Activated CD4-positive, alpha-beta T cell treated with anti-CD3 and anti-CD28 coated beads, Interleukin-2, amount 50 U/mL, for 1 hour (primary cell): ENCODE results near the gene GNAS.
"Not testable (repeated sequence)": the region's sequence is repeated elsewhere in the genome, so short reads cannot be mapped to it uniquely, and the experiment has no call there.

Source experiments
- DNase-seq: peaks from one replicate; pipeline ENCODE4 v3.0.0-alpha.2; 2020

The GNAS gene

DNA sequence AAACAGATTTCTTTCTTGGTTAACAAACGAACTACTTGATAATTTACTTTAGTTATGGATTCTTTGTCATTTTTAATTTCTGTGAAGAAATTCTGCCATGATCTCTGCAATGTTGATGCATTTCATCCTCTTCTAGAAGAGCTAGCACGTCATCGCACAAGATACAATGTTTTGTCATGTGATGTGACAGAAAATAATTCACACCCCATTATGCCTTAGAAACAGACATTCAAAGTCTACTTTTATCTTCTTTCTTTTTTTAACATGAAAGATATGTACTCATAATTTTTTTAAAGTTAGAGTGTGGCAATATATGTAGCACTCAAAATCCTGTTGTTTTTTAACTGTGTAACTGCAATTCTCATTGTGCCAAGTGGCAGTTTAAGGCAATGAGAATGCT, 89.0 kb downstream of the GNAS start:
- DNase-seq: no peak

DNA sequence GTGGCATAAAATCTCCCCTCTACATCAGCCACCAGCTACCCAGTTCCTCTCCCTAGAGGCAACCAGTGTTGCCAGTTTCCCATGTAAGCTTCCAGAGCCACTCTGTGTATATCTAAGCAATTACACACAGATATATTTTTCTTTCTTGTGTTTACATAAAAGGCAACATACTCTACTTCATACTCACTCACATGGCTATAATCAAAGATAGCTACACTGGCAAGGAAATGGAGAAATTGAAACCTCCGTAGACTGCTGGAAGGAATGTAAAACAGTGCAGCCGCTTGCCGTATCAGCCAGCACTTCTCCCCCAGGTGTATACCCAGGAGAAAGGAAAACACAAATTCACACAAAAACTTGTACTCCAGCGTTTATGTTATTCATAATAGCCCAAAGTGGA, 90.0 kb downstream of the GNAS start:
- DNase-seq: no peak

- DNase-seq: no peak
Observed at GRCh38 chr20:58944610-58945009, 92.1 kb downstream of the GNAS start.

- no peak for DNase-seq
Observed at GRCh38 chr20:58945965-58946631, 93.6 kb downstream of the GNAS start.

- DNase-seq: not testable (repeated sequence)
Observed at GRCh38 chr20:58947797-58948388, 95.4 kb downstream of the GNAS start.

DNA sequence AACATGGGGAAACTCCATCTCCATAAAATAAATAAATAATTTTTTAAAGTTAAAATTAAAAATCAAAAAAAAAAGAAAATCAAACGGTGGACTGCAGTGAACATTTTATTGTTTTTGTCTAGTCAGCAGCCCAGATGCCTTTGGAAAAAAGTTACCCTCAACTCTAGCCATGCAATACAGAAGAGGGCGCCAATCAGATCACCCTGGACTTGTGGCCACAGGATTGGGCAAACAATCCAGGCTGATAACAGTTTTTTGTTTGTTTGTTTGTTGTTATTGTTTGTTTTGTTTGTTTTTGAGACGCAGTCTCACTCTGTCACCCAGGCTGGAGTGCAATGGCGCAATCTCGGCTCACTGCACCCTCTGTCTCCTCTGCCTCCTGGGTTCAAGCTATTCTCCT, 98.1 kb downstream of the GNAS start:
- DNase-seq: no peak

DNA sequence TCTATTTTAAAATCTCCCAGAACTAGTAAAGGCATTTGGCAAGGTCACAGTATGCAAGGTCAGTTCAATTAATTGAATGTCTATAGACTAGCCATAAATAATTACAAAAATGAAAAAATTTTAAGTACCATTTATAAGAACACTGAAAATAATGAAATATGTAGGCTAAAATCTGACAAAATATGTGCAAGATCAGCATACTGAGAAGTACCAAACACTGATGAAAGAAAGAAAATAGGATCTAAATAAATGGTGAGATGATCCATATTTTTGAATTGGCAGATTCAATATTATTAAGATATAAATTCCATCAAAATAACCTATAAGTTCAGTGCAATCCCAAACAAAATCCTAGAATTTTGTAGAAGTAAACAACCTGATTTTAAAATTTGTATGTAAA, 100.5 kb downstream of the GNAS start:
- no peak for DNase-seq

DNA sequence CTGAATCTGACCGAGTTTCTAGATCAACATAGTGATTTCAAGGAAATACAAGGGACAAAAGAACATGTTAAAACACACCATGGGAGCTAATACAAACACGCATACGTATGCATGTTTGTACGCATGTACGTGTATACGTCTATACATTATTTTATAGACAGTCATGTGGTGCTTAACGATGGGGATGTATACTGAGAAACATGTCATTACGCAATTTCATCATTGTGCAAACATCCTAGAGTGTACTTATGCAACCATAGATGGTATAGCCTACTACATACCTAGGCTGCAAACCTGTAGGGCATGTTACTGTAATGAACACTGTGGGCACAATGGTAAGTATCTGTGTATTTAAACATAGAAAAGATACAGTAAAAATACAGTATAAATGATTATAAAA, 103.6 kb downstream of the GNAS start:
- DNase-seq: no peak

- no peak for DNase-seq
Observed at GRCh38 chr20:58959652-58960051, 107.1 kb downstream of the GNAS start.
